A673 (cell line): Measurements from ENCODE around the gene SLC35F1. TPM values are rescaled to one million over a fixed set of nuclear protein-coding genes. Genes with fewer than 3 reads are reported as not detected.

Experiments
- BruUV-seq: library from RNA; stranded (reverse); fragments of 400-500 nt; replicated peaks from 2 replicates; lab custom pipeline; 2021; lab: Mats Ljungman, UMichigan
- CTCF ChIA-PET: fragments of 300-600 bp; sonication (Branson Sonifier 250); formaldehyde crosslinking; loops from one replicate; lab custom pipeline; 2022; ENCODE audit warnings: antibody characterized with exemption; lab: Charles Lee
- POLR2A ChIA-PET: fragments of 300-600 bp; sonication (Branson Sonifier 250); formaldehyde crosslinking; loops from one replicate; lab custom pipeline; 2022; ENCODE audit warnings: antibody characterized with exemption; ENCODE audit not compliant: low non-redundant PET; lab: Charles Lee
- DNase-seq: peaks from one replicate; pipeline ENCODE4 v3.0.0-alpha.2; 2015; ENCODE audit warnings: low spot score
- H3K27ac ChIP-seq: fragments of 200-600 bp; sonication (generic); 2 replicates; pipeline ENCODE4 v1.5.1; 2016; ENCODE audit warnings: mixed run types, low read depth, mild to moderate bottlenecking, mixed read lengths, antibody characterized with exemption, low read length; ENCODE audit not compliant: poor library complexity, severe bottlenecking
- H3K27me3 ChIP-seq: fragments of 200-600 bp; sonication (generic); replicated peaks from 2 replicates; pipeline ENCODE4 v1.6.1; 2017; ENCODE audit warnings: mixed run types, low read depth, mild to moderate bottlenecking, mixed read lengths, antibody characterized with exemption, low read length; ENCODE audit not compliant: insufficient read depth, poor library complexity
- H3K36me3 ChIP-seq: fragments of 200-600 bp; sonication (generic); 2 replicates; pipeline ENCODE4 v1.6.1; 2016; ENCODE audit warnings: mixed run types, mild to moderate bottlenecking, mixed read lengths, antibody characterized with exemption, low read length; ENCODE audit not compliant: insufficient read depth, poor library complexity, severe bottlenecking
- H3K4me1 ChIP-seq: fragments of 200-600 bp; sonication (generic); 2 replicates; pipeline ENCODE4 v1.6.1; 2017; ENCODE audit warnings: mixed run types, mild to moderate bottlenecking, mixed read lengths, antibody characterized with exemption, low read length; ENCODE audit not compliant: insufficient read depth, poor library complexity, severe bottlenecking
- H3K4me3 ChIP-seq: fragments of 200-600 bp; sonication (generic); 2 replicates; pipeline ENCODE4 v1.5.1; 2016; ENCODE audit warnings: low read depth, mixed run types, mild to moderate bottlenecking, mixed read lengths, low read length; ENCODE audit not compliant: poor library complexity, severe bottlenecking
- H3K9me3 ChIP-seq: fragments of 200-600 bp; sonication (generic); 2 replicates; pipeline ENCODE4 v1.6.1; 2016; ENCODE audit warnings: mixed run types, low read depth, mild to moderate bottlenecking, mixed read lengths, antibody characterized with exemption, low read length; ENCODE audit not compliant: poor library complexity, severe bottlenecking
- EZH2 ChIP-seq: fragments of 200-600 bp; sonication (generic); IDR thresholded peaks from 2 replicates; pipeline ENCODE4 v1.6.1; 2017; ENCODE audit warnings: borderline replicate concordance, low read depth, mild to moderate bottlenecking, mixed read lengths, antibody characterized with exemption, low read length; ENCODE audit not compliant: poor library complexity, severe bottlenecking
- intact Hi-C: fragments of 100-400 bp; cut with micrococcal nuclease; formaldehyde crosslinking; loops from one replicate; pipeline ENCODE4 v1.10.0; 2022; ENCODE audit not compliant: unreplicated experiment
- total RNA-seq: library from RNA; stranded (reverse); gene quantifications from 2 replicates; pipeline ENCODE4 v1.2.3, GENCODE V29; 2021
- TF ChIP-seq, protein P1 (sequence below): fragments of 300-800, 200-600 bp; sonication (generic); conservative IDR thresholded peaks from 2 replicates; pipeline ENCODE4 v1.5.1; 2017; ENCODE audit warnings: low read depth, mild to moderate bottlenecking, antibody characterized with exemption, low read length, moderate library complexity, mixed read lengths

The SLC35F1 gene
- total RNA-seq, 1 experiment from 2014 or later, result 5.3 TPM

- Histone ChIP-seq H3K4me3 (no peak overlapping the region), H3K4me1 (no peaks in the 10 kb centered on the region), H3K9me3 (no peaks in the 10 kb centered on the region), H3K27me3 (no peaks in the 10 kb centered on the region), H3K36me3 (no peaks in the 10 kb centered on the region), H3K27ac (no peak overlapping the region)
- intact Hi-C loops, result loop anchor here (10.0 kb wide), 1 partner anchor 826 kb away; no protein-coding TSS in a partner anchor
- no TSS peak for BruUV-seq
- DNase-seq, result no peak
- POLR2A ChIA-PET, result no interaction called here
- CTCF ChIA-PET, result no interaction called here
- TF ChIP-seq, protein P1, sequence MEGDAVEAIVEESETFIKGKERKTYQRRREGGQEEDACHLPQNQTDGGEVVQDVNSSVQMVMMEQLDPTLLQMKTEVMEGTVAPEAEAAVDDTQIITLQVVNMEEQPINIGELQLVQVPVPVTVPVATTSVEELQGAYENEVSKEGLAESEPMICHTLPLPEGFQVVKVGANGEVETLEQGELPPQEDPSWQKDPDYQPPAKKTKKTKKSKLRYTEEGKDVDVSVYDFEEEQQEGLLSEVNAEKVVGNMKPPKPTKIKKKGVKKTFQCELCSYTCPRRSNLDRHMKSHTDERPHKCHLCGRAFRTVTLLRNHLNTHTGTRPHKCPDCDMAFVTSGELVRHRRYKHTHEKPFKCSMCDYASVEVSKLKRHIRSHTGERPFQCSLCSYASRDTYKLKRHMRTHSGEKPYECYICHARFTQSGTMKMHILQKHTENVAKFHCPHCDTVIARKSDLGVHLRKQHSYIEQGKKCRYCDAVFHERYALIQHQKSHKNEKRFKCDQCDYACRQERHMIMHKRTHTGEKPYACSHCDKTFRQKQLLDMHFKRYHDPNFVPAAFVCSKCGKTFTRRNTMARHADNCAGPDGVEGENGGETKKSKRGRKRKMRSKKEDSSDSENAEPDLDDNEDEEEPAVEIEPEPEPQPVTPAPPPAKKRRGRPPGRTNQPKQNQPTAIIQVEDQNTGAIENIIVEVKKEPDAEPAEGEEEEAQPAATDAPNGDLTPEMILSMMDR, result no peak
- TF ChIP-seq EZH2, result no peak
Observed at GRCh38 chr6:118288355-118289124, 381.5 kb downstream of the SLC35F1 start.

DNA sequence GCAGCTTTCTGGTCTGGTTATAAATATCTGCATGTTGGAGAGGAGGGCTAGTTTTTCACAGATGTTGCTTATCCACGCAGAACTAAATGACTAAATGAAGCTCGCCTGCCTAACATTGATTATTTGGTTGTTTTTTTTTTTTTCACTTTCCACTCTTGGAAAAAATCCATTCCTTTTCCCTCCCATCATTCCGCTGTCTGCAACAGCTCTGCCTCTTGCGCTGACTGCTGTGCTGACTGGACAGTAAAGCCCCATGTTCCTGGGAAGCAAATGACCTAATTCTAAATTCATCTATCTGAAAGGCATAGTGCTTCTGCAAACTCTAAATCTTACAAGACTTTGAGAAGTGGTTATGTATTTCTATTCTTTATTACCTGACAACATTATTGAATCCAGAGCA lies 385.5 kb downstream of the SLC35F1 start:
- TF ChIP-seq, protein P1, result no peak
- no peak for TF ChIP-seq EZH2
- CTCF ChIA-PET, result no interaction called here
- Histone ChIP-seq H3K27me3 (no peaks in the 10 kb centered on the region), H3K36me3 (no peaks in the 10 kb centered on the region), H3K4me3 (no peak overlapping the region), H3K4me1 (no peaks in the 10 kb centered on the region), H3K9me3 (no peaks in the 10 kb centered on the region), H3K27ac (no peak overlapping the region)
- POLR2A ChIA-PET, result no interaction called here
- BruUV-seq, result no TSS peak
- DNase-seq, result no peak
- intact Hi-C loops, result no loop called here

DNA sequence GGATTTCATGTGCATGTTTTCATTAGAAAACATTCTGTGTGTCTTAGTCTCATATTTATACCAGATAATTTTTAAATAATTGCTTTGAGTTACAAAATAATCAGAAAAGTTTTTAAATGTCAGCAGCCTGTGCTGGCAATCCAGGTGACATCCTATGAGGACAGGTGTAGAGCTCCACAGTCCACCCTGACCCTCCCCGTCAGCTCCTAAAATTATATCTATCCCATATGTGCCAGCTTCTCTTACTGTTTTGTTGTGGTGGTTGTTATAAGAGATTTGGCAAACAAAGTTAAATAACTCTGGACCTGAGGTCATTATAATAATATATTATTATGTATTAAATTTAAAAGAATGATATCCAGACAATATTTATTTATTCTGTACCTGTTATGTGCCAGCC lies 387.8 kb downstream of the SLC35F1 start:
- Histone ChIP-seq H3K9me3 (no peaks in the 10 kb centered on the region), H3K27ac (no peak overlapping the region), H3K27me3 (no peaks in the 10 kb centered on the region), H3K4me3 (no peak overlapping the region), H3K36me3 (no peaks in the 10 kb centered on the region), H3K4me1 (no peaks in the 10 kb centered on the region)
- TF ChIP-seq, protein P1, result no peak
- TF ChIP-seq EZH2, result no peak
- POLR2A ChIA-PET, result no interaction called here
- intact Hi-C loops, result no loop called here
- DNase-seq, result no peak
- BruUV-seq, result no TSS peak
- CTCF ChIA-PET, result no interaction called here
